Activated CD8-positive, alpha-beta T cell treated with anti-CD3 and anti-CD28 coated beads for 36 hours (primary cell): ENCODE data around the gene CHD5. TPM values are rescaled to one million over a fixed set of nuclear protein-coding genes. Genes with fewer than 3 reads are reported as not detected.

Source experiments
- ATAC-seq: fragments of 200-7000 bp; cut with Tn5 transposase; one replicate; pipeline ENCODE4 v1.10.0; 2021; ENCODE audit warnings: mild to moderate bottlenecking, moderate library complexity
- CTCF ChIA-PET: fragments of 350-600 bp; sonication (Branson Sonifier 250); formaldehyde crosslinking; loops from one replicate; lab custom pipeline; 2021; ENCODE audit warnings: antibody characterized with exemption; lab: Charles Lee
- POLR2A ChIA-PET: fragments of 350-600 bp; sonication (Branson Sonifier 250); formaldehyde crosslinking; loops from one replicate; lab custom pipeline; 2021; ENCODE audit warnings: antibody characterized with exemption; lab: Charles Lee
- DNase-seq: peaks from one replicate; pipeline ENCODE4 v3.0.0-alpha.2; 2020
- H3K27ac Mint-ChIP-seq: one replicate; pipeline ENCODE4 v1.8.0; 2021; ENCODE audit warnings: mild to moderate bottlenecking, mixed read lengths
- H3K27me3 Mint-ChIP-seq: one replicate; pipeline ENCODE4 v1.8.0; 2021; ENCODE audit warnings: mixed read lengths
- H3K36me3 Mint-ChIP-seq: one replicate; pipeline ENCODE4 v1.8.0; 2021; ENCODE audit warnings: low read depth, mixed read lengths
- H3K4me1 Mint-ChIP-seq: one replicate; pipeline ENCODE4 v1.8.0; 2021; ENCODE audit warnings: low read depth, mixed read lengths
- H3K4me3 Mint-ChIP-seq: one replicate; pipeline ENCODE4 v1.8.0; 2021; ENCODE audit warnings: mild to moderate bottlenecking, moderate library complexity, mixed read lengths
- H3K9me3 Mint-ChIP-seq: one replicate; pipeline ENCODE4 v1.8.0; 2021; ENCODE audit warnings: mixed read lengths
- intact Hi-C: fragments of 100-400 bp; cut with micrococcal nuclease; formaldehyde crosslinking; loops from one replicate; pipeline ENCODE4 v1.10.0; 2022
- total RNA-seq, 2 experiments: library from RNA; stranded (reverse); gene quantifications; one replicate each; pipeline ENCODE4 v1.2.3, GENCODE V29; 2021
- TF ChIP-seq, protein P1 (sequence below): fragments of 200-600 bp; IDR thresholded peaks from one replicate; pipeline ENCODE4 v1.8.0; 2022; ENCODE audit warnings: antibody characterized with exemption, mild to moderate bottlenecking

CHD5 gene
- total RNA-seq, 2 experiments from 2014 or later: 0.61 to 0.63 TPM

DNA sequence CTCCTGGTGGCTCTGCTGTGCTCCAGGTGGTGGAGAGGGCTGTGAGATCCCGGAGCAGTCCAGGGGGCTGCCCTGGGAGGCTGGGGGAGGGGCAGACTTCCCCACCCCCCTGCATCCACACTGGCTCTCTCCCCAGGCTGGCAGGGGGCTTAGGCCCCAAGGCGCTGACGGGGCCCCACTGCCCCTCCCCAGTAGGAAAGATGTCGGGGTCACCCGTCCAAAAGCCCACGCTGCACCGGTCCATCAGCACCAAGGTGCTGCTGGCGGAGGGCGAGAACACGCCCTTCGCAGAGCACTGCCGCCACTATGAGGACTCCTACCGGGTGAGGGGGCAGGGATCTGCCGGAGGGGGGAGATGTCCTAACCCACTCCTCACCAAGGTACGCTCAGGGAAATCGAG is 31.6 kb upstream of the CHD5 start:
- intact Hi-C loops: no loop called here
- CTCF ChIA-PET: no interaction called here
- H3K27me3 Mint-ChIP-seq: peaks cover 28% of the 10 kb centered on the region

GRCh38 chr1:6210591-6211355 is 30.7 kb upstream of the CHD5 start:
- DNase-seq (no peak), ATAC-seq (no peak)
- intact Hi-C loops: no loop called here
- no peaks in the 10 kb centered on the region for H3K9me3 Mint-ChIP-seq
- H3K27ac Mint-ChIP-seq: no peak overlapping the region
- H3K4me3 Mint-ChIP-seq: no peak overlapping the region
- peaks cover 30% of the 10 kb centered on the region for H3K27me3 Mint-ChIP-seq
- TF ChIP-seq, protein P1, sequence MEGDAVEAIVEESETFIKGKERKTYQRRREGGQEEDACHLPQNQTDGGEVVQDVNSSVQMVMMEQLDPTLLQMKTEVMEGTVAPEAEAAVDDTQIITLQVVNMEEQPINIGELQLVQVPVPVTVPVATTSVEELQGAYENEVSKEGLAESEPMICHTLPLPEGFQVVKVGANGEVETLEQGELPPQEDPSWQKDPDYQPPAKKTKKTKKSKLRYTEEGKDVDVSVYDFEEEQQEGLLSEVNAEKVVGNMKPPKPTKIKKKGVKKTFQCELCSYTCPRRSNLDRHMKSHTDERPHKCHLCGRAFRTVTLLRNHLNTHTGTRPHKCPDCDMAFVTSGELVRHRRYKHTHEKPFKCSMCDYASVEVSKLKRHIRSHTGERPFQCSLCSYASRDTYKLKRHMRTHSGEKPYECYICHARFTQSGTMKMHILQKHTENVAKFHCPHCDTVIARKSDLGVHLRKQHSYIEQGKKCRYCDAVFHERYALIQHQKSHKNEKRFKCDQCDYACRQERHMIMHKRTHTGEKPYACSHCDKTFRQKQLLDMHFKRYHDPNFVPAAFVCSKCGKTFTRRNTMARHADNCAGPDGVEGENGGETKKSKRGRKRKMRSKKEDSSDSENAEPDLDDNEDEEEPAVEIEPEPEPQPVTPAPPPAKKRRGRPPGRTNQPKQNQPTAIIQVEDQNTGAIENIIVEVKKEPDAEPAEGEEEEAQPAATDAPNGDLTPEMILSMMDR: no peak
- POLR2A ChIA-PET: no interaction called here
- H3K4me1 Mint-ChIP-seq: peaks cover 10% of the 10 kb centered on the region
- H3K36me3 Mint-ChIP-seq: no peaks in the 10 kb centered on the region
- CTCF ChIA-PET: interaction anchor here (1.2 to 1.5 kb wide), 3 partner anchors 11 to 21 kb away, joined by 3 read pairs; no protein-coding TSS in a partner anchor

More for the DNA sequence above, 31.6 kb upstream of the CHD5 start:
- Mint-ChIP-seq H3K9me3 (no peaks in the 10 kb centered on the region), H3K27ac (no peak overlapping the region), H3K36me3 (no peaks in the 10 kb centered on the region), H3K4me1 (peaks cover 10% of the 10 kb centered on the region), H3K4me3 (no peak overlapping the region)
- DNase-seq: no peak
- ATAC-seq: no peak
- TF ChIP-seq, protein P1: no peak
- POLR2A ChIA-PET: no interaction called here

- H3K4me3 Mint-ChIP-seq: no peak overlapping the region
- POLR2A ChIA-PET: interaction anchor here (1.0 kb wide), 1 partner anchor 12 kb away, joined by 3 read pairs; no protein-coding TSS in a partner anchor
- H3K27ac Mint-ChIP-seq: no peak overlapping the region
- H3K27me3 Mint-ChIP-seq: peaks cover 29% of the 10 kb centered on the region
- peak; percentile 25 for ATAC-seq
- no peaks in the 10 kb centered on the region for H3K9me3 Mint-ChIP-seq
- CTCF ChIA-PET: interaction anchor here (1.0 to 1.5 kb wide), 4 partner anchors 12 to 25 kb away, joined by 3 to 5 read pairs (median 3); no protein-coding TSS in a partner anchor
- intact Hi-C loops: loop anchor here (5.0 kb wide), 1 partner anchor 37 kb away; no protein-coding TSS in a partner anchor
- TF ChIP-seq, protein P1: peak; percentile 29
- DNase-seq: peak; percentile 49
- H3K4me1 Mint-ChIP-seq: peaks cover 12% of the 10 kb centered on the region
- H3K36me3 Mint-ChIP-seq: no peaks in the 10 kb centered on the region
These were observed 29.8 kb upstream of the CHD5 start for GRCh38 chr1:6209661-6210580.

DNA sequence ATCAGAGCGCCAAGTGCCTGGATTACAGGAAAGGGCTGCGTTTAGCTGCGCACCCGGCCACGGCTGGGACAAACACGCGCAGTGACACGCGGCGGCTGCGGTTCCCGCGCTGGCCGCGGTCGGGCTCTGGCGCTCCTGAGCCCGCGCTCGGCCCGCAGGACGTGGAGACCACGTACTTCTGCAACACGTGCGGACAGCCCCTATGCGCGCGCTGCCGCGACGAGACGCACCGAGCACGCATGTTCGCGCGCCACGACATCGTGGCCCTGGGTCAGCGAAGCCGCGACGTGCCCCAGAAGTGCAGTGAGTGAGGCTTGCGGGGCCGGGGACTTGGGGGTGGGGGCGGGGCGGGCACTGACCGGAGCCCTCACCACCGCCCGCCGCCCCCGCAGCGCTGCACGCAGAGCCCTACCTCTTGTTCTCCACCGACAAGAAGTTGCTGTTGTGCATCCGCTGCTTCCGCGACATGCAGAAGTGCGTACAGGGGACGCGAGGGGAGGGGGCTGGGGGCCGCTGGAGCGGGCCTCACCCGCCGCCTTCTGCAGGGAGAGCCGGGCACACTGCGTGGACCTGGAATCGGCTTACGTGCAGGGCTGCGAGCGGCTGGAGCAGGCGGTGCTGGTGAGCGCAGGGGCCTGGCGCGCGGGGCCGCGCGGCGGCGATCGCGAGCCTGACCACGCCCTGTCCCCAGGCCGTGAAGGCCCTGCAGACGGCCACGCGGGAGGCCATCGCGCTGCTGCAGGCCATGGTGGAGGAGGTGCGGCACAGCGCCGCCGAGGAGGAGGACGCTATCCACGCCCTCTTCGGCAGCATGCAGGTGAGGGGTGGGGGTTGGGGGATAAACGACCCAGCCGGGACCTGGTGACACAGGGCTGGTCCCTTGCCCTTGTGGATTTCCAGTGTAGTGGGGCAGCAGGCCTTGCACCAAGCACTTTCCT is 28.9 kb upstream of the CHD5 start:
- Mint-ChIP-seq H3K4me1 (peaks cover 16% of the 10 kb centered on the region), H3K27ac (no peak overlapping the region), H3K36me3 (no peaks in the 10 kb centered on the region), H3K4me3 (peak overlapping the region; percentile 41), H3K27me3 (peaks cover 31% of the 10 kb centered on the region), H3K9me3 (no peaks in the 10 kb centered on the region)
- POLR2A ChIA-PET: interaction anchor here (1.0 kb wide), 1 partner anchor 13 kb away, joined by 3 read pairs; no protein-coding TSS in a partner anchor
- ATAC-seq (peak; percentile 29), DNase-seq (peak; percentile 36)
- intact Hi-C loops: loop anchor here (5.0 kb wide), 1 partner anchor 38 kb away; no protein-coding TSS in a partner anchor
- CTCF ChIA-PET: interaction anchor here (1.0 to 3.2 kb wide), 4 partner anchors 13 to 28 kb away, joined by 3 to 18 read pairs (median 4); partner anchors contain the start of gene ICMT
- TF ChIP-seq, protein P1: peak; percentile 23
